Upper lobe of left lung (tissue), 6 donors: ENCODE results near the gene FLOT2. TPM values are rescaled to one million over a fixed set of nuclear protein-coding genes. Genes with fewer than 3 reads are reported as not detected.

Experiments used
- ATAC-seq, 2 donors: fragments of 200-7000 bp; cut with Tn5 transposase; one replicate each; pipeline ENCODE4 v1.9.1; 2022; ENCODE audit warnings: mild to moderate bottlenecking in 2 of 2, moderate library complexity in 2 of 2; ENCODE audit not compliant: low FRiP score in 2 of 2
- DNase-seq, 2 donors: peaks; one replicate each; pipeline ENCODE4 v3.0.0-alpha.2; 2019 to 2020
- H3K27ac ChIP-seq, 4 donors: fragments of 200-600 bp; sonication (generic); one replicate each; pipeline ENCODE4 v1.5.1; 2016 to 2019
- H3K27me3 ChIP-seq, 4 donors: fragments of 200-600 bp; sonication (generic); one replicate each; pipeline ENCODE4 v1.5.1; 2017 to 2019
- H3K36me3 ChIP-seq, 4 donors: fragments of 200-600 bp; sonication (generic); one replicate each; pipeline ENCODE4 v1.5.1; 2016 to 2019
- H3K4me1 ChIP-seq, 4 donors: fragments of 200-600 bp; sonication (generic); one replicate each; pipeline ENCODE4 v1.5.1; 2018 to 2019
- H3K4me3 ChIP-seq, 4 donors: fragments of 200-600 bp; sonication (generic); one replicate each; pipeline ENCODE4 v1.5.1; 2017 to 2019; ENCODE audit warnings: mild to moderate bottlenecking in 2 of 4, moderate library complexity in 1 of 4
- H3K9me3 ChIP-seq, 4 donors: fragments of 200-600 bp; sonication (generic); one replicate each; pipeline ENCODE4 v1.5.1; 2018 to 2019
- CTCF ChIP-seq, 6 experiments: fragments of 450-650 bp in 4 of 6; fragments of 200-600 bp in 2 of 6; sonication (generic) in 2 of 6; IDR thresholded peaks; one replicate each; pipeline ENCODE4 v1.5.1; 2016 to 2019; ENCODE audit warnings: antibody characterized with exemption in 6 of 6
- EP300 ChIP-seq, 4 donors: sonication (generic); formaldehyde crosslinking; IDR thresholded peaks; one replicate each; pipeline ENCODE4 v1.5.1; 2017; ENCODE audit warnings: antibody characterized with exemption in 4 of 4, control low read depth in 2 of 4
- POLR2A ChIP-seq, 4 donors: fragments of 450-650 bp; IDR thresholded peaks; one replicate each; pipeline ENCODE4 v1.5.1; 2016 to 2017; ENCODE audit warnings: antibody characterized with exemption in 4 of 4, mild to moderate bottlenecking in 2 of 4
- POLR2AphosphoS5 ChIP-seq, 2 donors: sonication (generic); formaldehyde crosslinking; IDR thresholded peaks; one replicate each; pipeline ENCODE4 v1.5.1; 2017; ENCODE audit warnings: antibody characterized with exemption in 2 of 2
- WGBS, 2 donors: methylation state at CpG; one replicate each; pipeline ENCODE4 v1.1.5; 2017 to 2018; 5-methylcytosine and 5-hydroxymethylcytosine counted together
- total RNA-seq, 6 donors: library from RNA; depleted of rRNA in 4 of 6; stranded (reverse); fragments of >200 nt in 4 of 6; gene quantifications; one replicate each; pipeline versions ENCODE4 v1.1.0 to v1.2.1, GENCODE V29; 2016 to 2021
- donor health status: DM: no; HTN: no; CAD: no; lungs with moderate emphysema.
- donor health status: DM: no; HTN: yes; CAD: no; lungs with severe emphysema.

Gene FLOT2
- total RNA-seq, 6 donors from 2014 or later = 75.4 to 211 (median 85.8) TPM

GRCh38 chr17:28863953-28864352, 33.6 kb downstream of the FLOT2 start:
- no peak for ATAC-seq
- no peak for TF ChIP-seq CTCF (IDR thresholded peaks at IDR 0.05)
- no peak for TF ChIP-seq EP300 (IDR thresholded peaks at IDR 0.05)
- no peak for TF ChIP-seq POLR2AphosphoS5 (IDR thresholded peaks at IDR 0.05)
- no peak for TF ChIP-seq POLR2A (IDR thresholded peaks at IDR 0.05)
- DNase-seq = no peak
- Histone ChIP-seq H3K4me3 (no peak overlapping the region), H3K27ac (no peak overlapping the region), H3K36me3 (peaks cover 10 to 27% (median 22%) of the 10 kb centered on the region in 4 donors), H3K9me3 (no peaks in the 10 kb centered on the region), H3K27me3 (no peaks in the 10 kb centered on the region), H3K4me1 (peaks cover 0 to 8% (median 2%) of the 10 kb centered on the region in 4 donors)
- 95 to 100% methylated on average over 1 of the region's 1 CpG for WGBS, 2 donors

- TF ChIP-seq POLR2A (IDR thresholded peaks at IDR 0.05) = no peak
- TF ChIP-seq EP300 (IDR thresholded peaks at IDR 0.05) = no peak
- TF ChIP-seq POLR2AphosphoS5 (IDR thresholded peaks at IDR 0.05) = no peak
- TF ChIP-seq CTCF (IDR thresholded peaks at IDR 0.05) = no peak
- peaks cover 17 to 41% (median 36%) of the 10 kb centered on the region in 4 donors for H3K36me3 ChIP-seq
- 87 to 95% methylated on average over 3 of the region's 3 CpGs for WGBS, 2 donors
- no peaks in the 10 kb centered on the region for H3K9me3 ChIP-seq
- peaks cover 0 to 8% (median 2%) of the 10 kb centered on the region in 4 donors for H3K4me1 ChIP-seq
- DNase-seq (no peak), ATAC-seq (no peak)
- no peaks in the 10 kb centered on the region for H3K27me3 ChIP-seq
- no peak overlapping the region for H3K4me3 ChIP-seq
- H3K27ac ChIP-seq = no peak overlapping the region
Observed at GRCh38 chr17:28862561-28862960, 35.0 kb downstream of the FLOT2 start.

- DNase-seq = no peak
- Histone ChIP-seq H3K36me3 (peaks cover 17 to 50% (median 41%) of the 10 kb centered on the region in 4 donors), H3K27me3 (no peaks in the 10 kb centered on the region), H3K27ac (no peak overlapping the region), H3K4me1 (peaks cover 0 to 8% (median 2%) of the 10 kb centered on the region in 4 donors), H3K4me3 (no peak overlapping the region), H3K9me3 (no peaks in the 10 kb centered on the region)
- WGBS, 2 donors = 68 to 81% methylated on average over 7 to 8 of the region's 8 CpGs
- TF ChIP-seq POLR2AphosphoS5 (IDR thresholded peaks at IDR 0.05) = no peak
- no peak for TF ChIP-seq POLR2A (IDR thresholded peaks at IDR 0.05)
- no peak for ATAC-seq
Observed at GRCh38 chr17:28861393-28862203, 35.9 kb downstream of the FLOT2 start.

- H3K27me3 ChIP-seq = no peaks in the 10 kb centered on the region
- H3K9me3 ChIP-seq = no peaks in the 10 kb centered on the region
- H3K4me1 ChIP-seq = peaks cover 4 to 10% (median 5%) of the 10 kb centered on the region in 4 donors
- whole genome bisulfite sequencing, 2 donors = 100% methylated on average over 1 to 4 of the region's 4 CpGs
- H3K27ac ChIP-seq = no peak overlapping the region
- ATAC-seq (no peak), DNase-seq (no peak)
- peaks cover 17 to 54% (median 41%) of the 10 kb centered on the region in 4 donors for H3K36me3 ChIP-seq
- no peak overlapping the region for H3K4me3 ChIP-seq
- TF ChIP-seq CTCF (IDR thresholded peaks at IDR 0.05) = no peak
- no peak for TF ChIP-seq EP300 (IDR thresholded peaks at IDR 0.05)
- no peak for TF ChIP-seq POLR2A (IDR thresholded peaks at IDR 0.05)
- no peak for TF ChIP-seq POLR2AphosphoS5 (IDR thresholded peaks at IDR 0.05)
Observed at GRCh38 chr17:28860363-28860808, 37.1 kb downstream of the FLOT2 start.

GRCh38 chr17:28858801-28859355, 38.7 kb downstream of the FLOT2 start:
- ATAC-seq (no peak), DNase-seq (no peak)
- peaks cover 17 to 54% (median 41%) of the 10 kb centered on the region in 4 donors for H3K36me3 ChIP-seq
- TF ChIP-seq POLR2A (IDR thresholded peaks at IDR 0.05) (no peak), EP300 (IDR thresholded peaks at IDR 0.05) (no peak), CTCF (IDR thresholded peaks at IDR 0.05) (no peak), POLR2AphosphoS5 (IDR thresholded peaks at IDR 0.05) (no peak)
- WGBS, 2 donors = 38% methylated on average over 2 of the region's 2 CpGs; no CpG with 5 or more reads in 1 of the 2 donors
- no peak overlapping the region for H3K4me3 ChIP-seq
- H3K27me3 ChIP-seq = no peaks in the 10 kb centered on the region
- no peak overlapping the region for H3K27ac ChIP-seq
- H3K9me3 ChIP-seq = no peaks in the 10 kb centered on the region
- peaks cover 8 to 15% (median 10%) of the 10 kb centered on the region in 4 donors for H3K4me1 ChIP-seq
